IMR-90 (cell line): Measurements from ENCODE around the gene RHOT1. TPM values are rescaled to one million over a fixed set of nuclear protein-coding genes. Genes with fewer than 3 reads are reported as not detected.

Experiments
- ATAC-seq: fragments of 200-7000 bp; cut with Tn5 transposase; 2 replicates; pipeline ENCODE4 v1.9.1; 2020; ENCODE audit warnings: low read depth, mild to moderate bottlenecking, moderate library complexity
- BruUV-seq: library from RNA; stranded (reverse); fragments of 400-500 nt; replicated peaks from 2 replicates; lab custom pipeline; 2021; lab: Mats Ljungman, UMichigan
- CTCF ChIA-PET: fragments of 300-600 bp; formaldehyde crosslinking; extraction: SDS; loops from one replicate; lab custom pipeline; 2021; ENCODE audit warnings: antibody characterized with exemption; lab: Yijun Ruan, JAX
- POLR2A ChIA-PET: fragments of 300-600 bp; sonication (Branson Sonifier 250); formaldehyde crosslinking; loops from one replicate; lab custom pipeline; 2022; ENCODE audit warnings: antibody characterized with exemption; ENCODE audit not compliant: unreplicated experiment; lab: Charles Lee
- DNase-seq: peaks from one replicate; pipeline ENCODE4 v3.0.0; 2013
- H2AFZ ChIP-seq: replicated peaks from 2 replicates; pipeline ENCODE3; 2013; ENCODE audit warnings: low read length, mild to moderate bottlenecking; ENCODE audit not compliant: poor library complexity
- H2AK5ac ChIP-seq: 2 replicates; pipeline ENCODE4 v1.6.1; 2013; ENCODE audit warnings: low read depth, low read length, inconsistent platforms
- H2AK9ac ChIP-seq: replicated peaks from 2 replicates; pipeline ENCODE3; 2013; ENCODE audit warnings: mild to moderate bottlenecking, low read depth, low read length, moderate library complexity; ENCODE audit not compliant: poor library complexity
- H2BK120ac ChIP-seq: 2 replicates; pipeline ENCODE4 v1.6.1; 2013; ENCODE audit warnings: low read depth, low read length, inconsistent platforms
- H2BK15ac ChIP-seq: 3 replicates; pipeline ENCODE4 v1.6.1; 2013; ENCODE audit warnings: low read depth, low read length, inconsistent platforms
- H2BK20ac ChIP-seq: 2 replicates; pipeline ENCODE4 v1.6.1; 2013; ENCODE audit warnings: low read depth, mild to moderate bottlenecking, inconsistent platforms, low read length, moderate library complexity
- H2BK5ac ChIP-seq: 2 replicates; pipeline ENCODE4 v1.6.1; 2013; ENCODE audit warnings: mild to moderate bottlenecking, low read depth, low read length, inconsistent platforms; ENCODE audit not compliant: poor library complexity, severe bottlenecking
- H3K14ac ChIP-seq: replicated peaks from 2 replicates; pipeline ENCODE4 v1.6.1; 2013; ENCODE audit warnings: low read depth, low read length, inconsistent platforms
- H3K18ac ChIP-seq: 2 replicates; pipeline ENCODE4 v1.6.1; 2013; ENCODE audit warnings: low read depth, low read length, control low read depth
- H3K23ac ChIP-seq: 2 replicates; pipeline ENCODE4 v1.6.1; 2013; ENCODE audit warnings: low read depth, low read length, inconsistent platforms
- H3K27ac ChIP-seq: 2 replicates; pipeline ENCODE4 v1.5.1; 2013; ENCODE audit warnings: mild to moderate bottlenecking, control low read depth, low read length; ENCODE audit not compliant: insufficient read depth
- H3K27me3 ChIP-seq: 2 replicates; pipeline ENCODE4 v1.6.1; 2013; ENCODE audit warnings: low read length; ENCODE audit not compliant: control insufficient read depth, insufficient read depth
- H3K36me3 ChIP-seq: 2 replicates; pipeline ENCODE4 v1.6.1; 2013; ENCODE audit warnings: low read length, mixed read lengths; ENCODE audit not compliant: control insufficient read depth, insufficient read depth
- H3K4ac ChIP-seq: 2 replicates; pipeline ENCODE4 v1.6.1; 2013; ENCODE audit warnings: low read depth, low read length, inconsistent platforms
- H3K4me1 ChIP-seq: 2 replicates; pipeline ENCODE4 v1.6.1; 2013; ENCODE audit warnings: low read length, mixed read lengths; ENCODE audit not compliant: control insufficient read depth, insufficient read depth
- H3K4me2 ChIP-seq: 2 replicates; pipeline ENCODE4 v1.6.1; 2013; ENCODE audit warnings: low read depth, mild to moderate bottlenecking, control low read depth, low read length, moderate library complexity
- H3K4me3 ChIP-seq: 2 replicates; pipeline ENCODE4 v1.5.1; 2013; ENCODE audit warnings: low read depth, mild to moderate bottlenecking, control low read depth, low read length, moderate library complexity; ENCODE audit not compliant: insufficient read depth
- H3K56ac ChIP-seq: 2 replicates; pipeline ENCODE4 v1.6.1; 2013; ENCODE audit warnings: low read length, inconsistent platforms; ENCODE audit not compliant: insufficient read depth; ENCODE audit errors: extremely low read depth
- H3K79me1 ChIP-seq, 2 experiments: 2 replicates each; pipeline ENCODE4 v1.6.1; 2013; ENCODE audit warnings: low read length in 2 of 2, inconsistent platforms in 1 of 2, low read depth in 1 of 2
- H3K9ac ChIP-seq: 2 replicates; pipeline ENCODE4 v1.6.1; 2013; ENCODE audit warnings: low read depth, low read length, control low read depth
- H3K9me1 ChIP-seq: 2 replicates; pipeline ENCODE4 v1.6.1; 2013; ENCODE audit warnings: low read length, inconsistent platforms; ENCODE audit not compliant: insufficient read depth
- H3K9me3 ChIP-seq: 2 replicates; pipeline ENCODE4 v1.6.1; 2013; ENCODE audit warnings: low read length; ENCODE audit not compliant: control insufficient read depth, insufficient read depth
- H4K20me1 ChIP-seq: 2 replicates; pipeline ENCODE4 v1.6.1; 2013; ENCODE audit warnings: low read length, inconsistent platforms; ENCODE audit not compliant: insufficient read depth
- H4K5ac ChIP-seq: 2 replicates; pipeline ENCODE4 v1.6.1; 2013; ENCODE audit warnings: mild to moderate bottlenecking, low read depth, low read length, control low read depth
- H4K8ac ChIP-seq, 2 experiments: 2 replicates each; pipeline ENCODE4 v1.6.1; 2013; ENCODE audit warnings: low read depth in 2 of 2, low read length in 2 of 2, control low read depth in 1 of 2, inconsistent platforms in 1 of 2
- H4K91ac ChIP-seq: 2 replicates; pipeline ENCODE4 v1.6.1; 2013; ENCODE audit warnings: low read depth, low read length, inconsistent platforms; ENCODE audit not compliant: insufficient read depth
- BHLHE40 ChIP-seq: fragments of 150-350 bp; IDR thresholded peaks from 2 replicates; pipeline ENCODE4 v1.6.1; 2016; ENCODE audit warnings: mild to moderate bottlenecking, low read depth, low read length
- CTCF ChIP-seq: conservative IDR thresholded peaks from 2 replicates; pipeline ENCODE4 v1.5.1; 2012; ENCODE audit warnings: mild to moderate bottlenecking, low read depth, low read length, improper control_type of control experiment
- MAZ ChIP-seq: IDR thresholded peaks from 2 replicates; pipeline ENCODE4 v1.6.1; 2012; ENCODE audit warnings: low read depth, mild to moderate bottlenecking, low read length, improper control_type of control experiment, moderate library complexity, borderline replicate concordance
- MXI1 ChIP-seq: IDR thresholded peaks from 2 replicates; pipeline ENCODE4 v1.6.1; 2012; ENCODE audit warnings: low read depth, mild to moderate bottlenecking, low read length, moderate library complexity, borderline replicate concordance
- NFE2L2 ChIP-seq: fragments of 150-350 bp; IDR thresholded peaks from 2 replicates; pipeline ENCODE4 v1.6.1; 2016; ENCODE audit warnings: low read depth, mild to moderate bottlenecking, low read length
- RFX5 ChIP-seq: IDR thresholded peaks from 2 replicates; pipeline ENCODE4 v1.8.0; 2012; ENCODE audit warnings: low read depth, mild to moderate bottlenecking, low read length, moderate library complexity
- SMC3 ChIP-seq: fragments of 150-350 bp; IDR thresholded peaks from 2 replicates; pipeline ENCODE4 v1.6.1; 2016; ENCODE audit warnings: low read depth, mild to moderate bottlenecking, antibody characterized with exemption, low read length, moderate library complexity
- WGBS, 2 experiments: methylation state at CpG; one replicate each; pipeline versions ENCODE4 v1.1.5 to v1.1.7; 2013; ENCODE audit warnings: missing lambda C conversion rate in 2 of 2; ENCODE audit not compliant: insufficient read length in 1 of 2; ENCODE audit errors: extremely low coverage in 2 of 2; 5-methylcytosine and 5-hydroxymethylcytosine counted together
- dilution Hi-C: fragments of 300-500 bp; cut with HindIII; formaldehyde crosslinking; loops from one replicate; pipeline ENCODE4 v1.14.3; 2018; ENCODE audit warnings: low sequenced_read_pairs; ENCODE audit not compliant: unreplicated experiment
- in situ Hi-C: fragments of 300-500 bp; cut with MboI; formaldehyde crosslinking; loops from 3 replicates; pipeline ENCODE4 v1.14.3; 2019; ENCODE audit warnings: low sequenced_read_pairs, inconsistent platforms, mixed read lengths
- intact Hi-C: fragments of 100-400 bp; cut with micrococcal nuclease; formaldehyde crosslinking; loops from 2 replicates; pipeline ENCODE4 v1.10.0; 2022
- polyA plus RNA-seq, 3 experiments: library from polyadenylated mRNA; depleted of rRNA; stranded (reverse); fragments of >200 nt; gene quantifications; 2 replicates each; pipeline ENCODE4 v1.2.3, GENCODE V29; 2012; ENCODE audit warnings: low replicate concordance in 1 of 3
- total RNA-seq: library from RNA; depleted of rRNA; stranded (reverse); fragments of >200 nt; gene quantifications from 2 replicates; pipeline ENCODE4 v1.2.3, GENCODE V29; 2012

The RHOT1 gene
- total and polyA plus RNA-seq, 2 of the 4 experiments (the other 2 are of a cell fraction): 27.4 to 27.6 TPM

DNA sequence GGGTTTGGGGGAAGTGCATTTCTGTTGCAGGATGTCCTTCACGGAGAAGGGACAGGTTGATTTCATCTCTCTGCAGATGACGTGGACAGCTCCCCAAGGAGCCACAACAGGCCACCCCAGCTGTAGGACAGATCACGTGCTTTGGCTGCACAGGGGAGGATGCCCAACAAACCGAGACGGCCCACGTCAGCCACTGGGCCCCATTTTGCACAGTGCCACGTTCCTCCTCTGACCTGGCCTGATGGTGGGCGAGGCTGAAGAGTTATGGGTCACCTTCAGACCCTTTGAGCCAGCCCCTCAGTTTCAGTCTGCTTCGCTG lies 114.4 kb downstream of the RHOT1 start:
- Histone ChIP-seq H2BK15ac (no peak overlapping the region), H2BK20ac (no peak overlapping the region), H3K23ac (no peak overlapping the region), H3K27ac (no peak overlapping the region), H3K4ac (no peak overlapping the region), H4K91ac (no peak overlapping the region), H3K36me3 (no peaks in the 10 kb centered on the region), H3K79me1 (no peaks in the 10 kb centered on the region), H3K27me3 (peaks cover 16% of the 10 kb centered on the region), H3K4me2 (no peak overlapping the region; the same call in 1 of the 2 replicates), H3K18ac (no peak overlapping the region), H3K14ac (no peak overlapping the region), H2BK120ac (no peak overlapping the region), H3K9ac (no peak overlapping the region), H4K8ac (no peak overlapping the region), H4K5ac (no peak overlapping the region), H2AK5ac (no peak overlapping the region), H3K4me3 (no peak overlapping the region), H2AK9ac (no peak overlapping the region), H3K4me1 (peaks cover 6% of the 10 kb centered on the region; the same call in 1 of the 2 replicates), H2AFZ (peak overlapping the region; percentile 5), H2BK5ac (no peak overlapping the region), H3K9me3 (no peaks in the 10 kb centered on the region), H3K56ac (no peak overlapping the region), H4K20me1 (no peaks in the 10 kb centered on the region), H3K9me1 (peaks cover 3% of the 10 kb centered on the region; the same call in 1 of the 2 replicates)
- DNase-seq (no peak), ATAC-seq (no peak)
- dilution Hi-C loops: no loop called here
- WGBS, 2 experiments: 48% methylated on average over 6 of the region's 9 CpGs; no CpG with 5 or more reads in 1 of the 2 experiments
- CTCF ChIA-PET: no interaction called here
- no TSS peak for BruUV-seq
- no peak for TF ChIP-seq MXI1
- no peak for TF ChIP-seq RFX5
- TF ChIP-seq MAZ: no peak
- TF ChIP-seq CTCF: no peak
- no peak for TF ChIP-seq NFE2L2
- TF ChIP-seq BHLHE40: no peak
- no peak for TF ChIP-seq SMC3
- POLR2A ChIA-PET: no interaction called here
- intact Hi-C loops: loop anchor here (10.0 kb wide), 1 partner anchor 188 kb away; the partner anchor contains the start of gene PSMD11
- in situ Hi-C loops: no loop called here
